HCT116 (cell line): ENCODE data around the gene NPHS1. TPM values are rescaled to one million over a fixed set of nuclear protein-coding genes. Genes with fewer than 3 reads are reported as not detected.

Source experiments
- ATAC-seq: fragments of 200-7000 bp; cut with Tn5 transposase; 2 replicates; pipeline ENCODE4 v1.9.1; 2020; ENCODE audit warnings: mild to moderate bottlenecking, moderate library complexity
- BruUV-seq: library from RNA; stranded (reverse); fragments of 400-500 nt; replicated peaks from 2 replicates; lab custom pipeline; 2021; lab: Mats Ljungman, UMichigan
- CTCF ChIA-PET: fragments of 300-600 bp; sonication (Branson Sonifier 250); formaldehyde crosslinking; loops from one replicate; lab custom pipeline; 2021; ENCODE audit warnings: antibody characterized with exemption; lab: Charles Lee
- POLR2A ChIA-PET: fragments of 300-600, 350-600 bp; sonication (Branson Sonifier 250); formaldehyde crosslinking; loops from one replicate; lab custom pipeline; 2021; ENCODE audit warnings: antibody characterized with exemption; lab: Charles Lee
- RAD21 ChIA-PET, 2 experiments: fragments of 300-600 bp; sonication (Branson Sonifier 250); formaldehyde crosslinking; loops; one replicate each; lab custom pipeline; 2023; ENCODE audit warnings: low total read pairs in 2 of 2; ENCODE audit not compliant: uncharacterized antibody in 2 of 2, unreplicated experiment in 2 of 2, low non-redundant PET in 1 of 2; lab: Charles Lee
- DNase-seq: peaks from one replicate; pipeline ENCODE4 v3.0.0-alpha.2; 2010; ENCODE audit warnings: low read depth, low spot score
- H2AFZ ChIP-seq: fragments of 200-600 bp; shearing (Covaris generic), sonication (generic); 2 replicates; pipeline ENCODE4 v1.6.1; 2017; ENCODE audit warnings: low read depth, mixed run types, mixed read lengths, antibody characterized with exemption, low read length; ENCODE audit not compliant: poor library complexity, severe bottlenecking
- H3K27ac ChIP-seq: 2 replicates; pipeline ENCODE4 v1.5.1; 2012; ENCODE audit warnings: low read depth, low read length
- H3K27me3 ChIP-seq: fragments of 200-600 bp; sonication (generic); 2 replicates; pipeline ENCODE4 v1.6.1; 2016; ENCODE audit warnings: mixed run types, low read length, mixed read lengths; ENCODE audit not compliant: insufficient read depth
- H3K36me3 ChIP-seq, 2 experiments: fragments of 200-500 bp in 1 of 2; fragments of 200-600 bp in 1 of 2; sonication (Bioruptor generic) in 1 of 2; sonication (generic) in 1 of 2; 2 replicates each; pipeline versions ENCODE4 v1.5.1 to v1.6.1; 2014 to 2016; ENCODE audit warnings: low read length in 2 of 2, inconsistent platforms in 1 of 2, mixed read lengths in 1 of 2, mixed run types in 1 of 2; ENCODE audit not compliant: insufficient read depth in 2 of 2, control insufficient read depth in 1 of 2
- H3K4me1 ChIP-seq, 2 experiments: fragments of 200-600 bp in 1 of 2; sonication (generic) in 1 of 2; 2 replicates each; pipeline versions ENCODE4 v1.5.1 to v1.6.1; 2012 to 2017; ENCODE audit warnings: low read length in 2 of 2, inconsistent platforms in 1 of 2, mild to moderate bottlenecking in 1 of 2, mixed read lengths in 1 of 2, mixed run types in 1 of 2, moderate library complexity in 1 of 2; ENCODE audit not compliant: insufficient read depth in 2 of 2, control insufficient read depth in 1 of 2
- H3K4me2 ChIP-seq: fragments of 200-600 bp; sonication (generic); 2 replicates; pipeline ENCODE4 v1.6.1; 2017; ENCODE audit warnings: mixed run types, low read length, mixed read lengths
- H3K4me3 ChIP-seq, 2 experiments: fragments of 200-600 bp in 1 of 2; sonication (generic) in 1 of 2; replicated peaks in 1 of 2; 2 replicates each; pipeline ENCODE4 v1.5.1; 2011 to 2016; ENCODE audit warnings: low read length in 2 of 2, control low read depth in 1 of 2, low read depth in 1 of 2, mild to moderate bottlenecking in 1 of 2, mixed read lengths in 1 of 2, mixed run types in 1 of 2
- H3K79me2 ChIP-seq: fragments of 200-600 bp; sonication (generic); 2 replicates; pipeline ENCODE4 v1.6.1; 2017; ENCODE audit warnings: mild to moderate bottlenecking, mixed run types, low read length, moderate library complexity, mixed read lengths; ENCODE audit not compliant: insufficient read depth
- H3K9ac ChIP-seq: fragments of 200-600 bp; sonication (generic); 2 replicates; pipeline ENCODE4 v1.6.1; 2016; ENCODE audit warnings: low read length, mixed read lengths
- H3K9me2 ChIP-seq: fragments of 200-600 bp; sonication (generic), shearing (Covaris generic); 2 replicates; pipeline ENCODE4 v1.6.1; 2017; ENCODE audit warnings: mixed run types, mild to moderate bottlenecking, moderate library complexity; ENCODE audit not compliant: insufficient read depth
- H3K9me3 ChIP-seq, 2 experiments: fragments of 200-500 bp in 1 of 2; fragments of 200-600 bp in 1 of 2; sonication (Bioruptor generic) in 1 of 2; sonication (generic) in 1 of 2; 2 replicates each; pipeline ENCODE4 v1.6.1; 2014 to 2017; ENCODE audit warnings: low read length in 2 of 2, mixed read lengths in 2 of 2, inconsistent platforms in 1 of 2, low read depth in 1 of 2, mild to moderate bottlenecking in 1 of 2, mixed run types in 1 of 2, moderate library complexity in 1 of 2; ENCODE audit not compliant: control insufficient read depth in 1 of 2, insufficient read depth in 1 of 2
- H4K20me1 ChIP-seq: fragments of 200-600 bp; sonication (generic), shearing (Covaris generic); 2 replicates; pipeline ENCODE4 v1.6.1; 2017; ENCODE audit warnings: mixed run types, mild to moderate bottlenecking, moderate library complexity; ENCODE audit not compliant: insufficient read depth
- CBX3 ChIP-seq: IDR thresholded peaks from 2 replicates; pipeline ENCODE4 v1.6.1; 2012; ENCODE audit warnings: low read depth
- CEBPB ChIP-seq: IDR thresholded peaks from 2 replicates; pipeline ENCODE4 v1.6.1; 2012; ENCODE audit warnings: low read depth
- EZH2 ChIP-seq: fragments of 200-600 bp; sonication (generic); IDR thresholded peaks from 2 replicates; pipeline ENCODE4 v1.6.1; 2017; ENCODE audit warnings: antibody characterized with exemption, mixed run types
- FOSL1 ChIP-seq: IDR thresholded peaks from 2 replicates; pipeline ENCODE4 v1.6.1; 2012; ENCODE audit warnings: low read depth
- JUND ChIP-seq: IDR thresholded peaks from 2 replicates; pipeline ENCODE4 v1.6.1; 2012
- POLR2A ChIP-seq: IDR thresholded peaks from 2 replicates; pipeline ENCODE4 v1.7.0; 2011; ENCODE audit warnings: borderline replicate concordance; ENCODE audit not compliant: insufficient read depth, insufficient read length; ENCODE audit errors: extremely low read depth
- POLR2AphosphoS5 ChIP-seq: IDR thresholded peaks from 2 replicates; pipeline ENCODE4 v1.6.1; 2011; ENCODE audit warnings: mild to moderate bottlenecking, low read depth, low read length, moderate library complexity
- RAD21 ChIP-seq: IDR thresholded peaks from 2 replicates; pipeline ENCODE4 v1.6.1; 2012; ENCODE audit warnings: low read depth, mild to moderate bottlenecking
- SP1 ChIP-seq: IDR thresholded peaks from 2 replicates; pipeline ENCODE4 v1.6.1; 2012; ENCODE audit warnings: low read depth
- ZFX ChIP-seq: fragments of 450-650 bp; IDR thresholded peaks from 2 replicates; pipeline ENCODE4 v1.6.1; 2017
- ZNF274 ChIP-seq: fragments of 200-500 bp; sonication (Bioruptor generic); IDR thresholded peaks from 2 replicates; pipeline ENCODE4 v1.6.1; 2014; ENCODE audit warnings: mild to moderate bottlenecking, low read depth, low read length, inconsistent platforms
- intact Hi-C: fragments of 100-400 bp; cut with micrococcal nuclease; formaldehyde crosslinking; loops from 2 replicates; pipeline ENCODE4 v1.10.0; 2022
- total RNA-seq: library from RNA; stranded (reverse); gene quantifications from one replicate; pipeline ENCODE4 v1.2.1, GENCODE V29; 2021; ENCODE audit not compliant: unreplicated experiment
- TF ChIP-seq, protein P1 (sequence below): IDR thresholded peaks from 2 replicates; pipeline ENCODE4 v1.6.1; 2012; ENCODE audit warnings: low read depth
- TF ChIP-seq, protein P2 (sequence below): IDR thresholded peaks from 2 replicates; pipeline ENCODE4 v1.6.1; 2011; ENCODE audit warnings: mild to moderate bottlenecking, low read length, moderate library complexity; ENCODE audit not compliant: insufficient replicate concordance; ENCODE audit errors: extremely low read depth

Gene NPHS1
- total RNA-seq, 1 experiment from 2014 or later, result 0.57 TPM

DNA sequence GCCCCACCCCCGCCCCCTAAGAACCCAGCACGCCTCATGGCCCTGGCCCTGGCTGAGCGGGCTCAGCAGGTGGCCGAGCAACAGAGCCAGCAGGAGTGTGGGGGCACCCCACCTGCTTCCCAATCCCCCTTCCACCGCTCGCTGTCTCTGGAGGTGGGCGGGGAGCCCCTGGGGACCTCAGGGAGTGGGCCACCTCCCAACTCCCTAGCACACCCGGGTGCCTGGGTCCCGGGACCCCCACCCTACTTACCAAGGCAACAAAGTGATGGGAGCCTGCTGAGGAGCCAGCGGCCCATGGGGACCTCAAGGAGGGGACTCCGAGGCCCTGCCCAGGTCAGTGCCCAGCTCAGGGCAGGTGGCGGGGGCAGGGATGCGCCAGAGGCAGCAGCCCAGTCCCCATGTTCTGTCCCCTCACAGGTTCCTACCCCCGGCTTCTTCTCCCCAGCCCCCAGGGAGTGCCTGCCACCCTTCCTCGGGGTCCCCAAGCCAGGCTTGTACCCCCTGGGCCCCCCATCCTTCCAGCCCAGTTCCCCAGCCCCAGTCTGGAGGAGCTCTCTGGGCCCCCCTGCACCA, 65.0 kb downstream of the NPHS1 start:
- BruUV-seq, result no TSS peak
- Histone ChIP-seq H3K4me1 (no peaks in the 10 kb centered on the region), H3K36me3 (0 out of 4 replicates have a peak, but pooled peaks cover 0 to 2% of the 10 kb centered on the region in 2 experiments), H3K4me2 (no peak overlapping the region), H3K79me2 (no peaks in the 10 kb centered on the region), H2AFZ (no peak overlapping the region), H3K27me3 (no peaks in the 10 kb centered on the region), H3K9me2 (no peaks in the 10 kb centered on the region), H3K9ac (no peak overlapping the region), H3K4me3 (no peak overlapping the region), H3K9me3 (no peaks in the 10 kb centered on the region), H4K20me1 (no peaks in the 10 kb centered on the region), H3K27ac (no peak overlapping the region)
- ChIA-PET CTCF (no interaction called here), POLR2A (interaction anchor here (1.0 kb wide), 1 partner anchor 39 kb away, joined by 3 read pairs; the partner anchor contains the start of gene LIN37), RAD21 (no interaction called here)
- ATAC-seq, result no peak
- intact Hi-C loops, result no loop called here
- TF ChIP-seq CEBPB, result no peak
- TF ChIP-seq FOSL1, result no peak
- TF ChIP-seq ZFX, result no peak
- TF ChIP-seq POLR2AphosphoS5, result no peak
- no peak for TF ChIP-seq EZH2
- TF ChIP-seq POLR2A, result no peak
- TF ChIP-seq RAD21, result no peak
- TF ChIP-seq CBX3, result no peak
- TF ChIP-seq, protein P1, sequence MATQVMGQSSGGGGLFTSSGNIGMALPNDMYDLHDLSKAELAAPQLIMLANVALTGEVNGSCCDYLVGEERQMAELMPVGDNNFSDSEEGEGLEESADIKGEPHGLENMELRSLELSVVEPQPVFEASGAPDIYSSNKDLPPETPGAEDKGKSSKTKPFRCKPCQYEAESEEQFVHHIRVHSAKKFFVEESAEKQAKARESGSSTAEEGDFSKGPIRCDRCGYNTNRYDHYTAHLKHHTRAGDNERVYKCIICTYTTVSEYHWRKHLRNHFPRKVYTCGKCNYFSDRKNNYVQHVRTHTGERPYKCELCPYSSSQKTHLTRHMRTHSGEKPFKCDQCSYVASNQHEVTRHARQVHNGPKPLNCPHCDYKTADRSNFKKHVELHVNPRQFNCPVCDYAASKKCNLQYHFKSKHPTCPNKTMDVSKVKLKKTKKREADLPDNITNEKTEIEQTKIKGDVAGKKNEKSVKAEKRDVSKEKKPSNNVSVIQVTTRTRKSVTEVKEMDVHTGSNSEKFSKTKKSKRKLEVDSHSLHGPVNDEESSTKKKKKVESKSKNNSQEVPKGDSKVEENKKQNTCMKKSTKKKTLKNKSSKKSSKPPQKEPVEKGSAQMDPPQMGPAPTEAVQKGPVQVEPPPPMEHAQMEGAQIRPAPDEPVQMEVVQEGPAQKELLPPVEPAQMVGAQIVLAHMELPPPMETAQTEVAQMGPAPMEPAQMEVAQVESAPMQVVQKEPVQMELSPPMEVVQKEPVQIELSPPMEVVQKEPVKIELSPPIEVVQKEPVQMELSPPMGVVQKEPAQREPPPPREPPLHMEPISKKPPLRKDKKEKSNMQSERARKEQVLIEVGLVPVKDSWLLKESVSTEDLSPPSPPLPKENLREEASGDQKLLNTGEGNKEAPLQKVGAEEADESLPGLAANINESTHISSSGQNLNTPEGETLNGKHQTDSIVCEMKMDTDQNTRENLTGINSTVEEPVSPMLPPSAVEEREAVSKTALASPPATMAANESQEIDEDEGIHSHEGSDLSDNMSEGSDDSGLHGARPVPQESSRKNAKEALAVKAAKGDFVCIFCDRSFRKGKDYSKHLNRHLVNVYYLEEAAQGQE, result no peak
- TF ChIP-seq, protein P2, sequence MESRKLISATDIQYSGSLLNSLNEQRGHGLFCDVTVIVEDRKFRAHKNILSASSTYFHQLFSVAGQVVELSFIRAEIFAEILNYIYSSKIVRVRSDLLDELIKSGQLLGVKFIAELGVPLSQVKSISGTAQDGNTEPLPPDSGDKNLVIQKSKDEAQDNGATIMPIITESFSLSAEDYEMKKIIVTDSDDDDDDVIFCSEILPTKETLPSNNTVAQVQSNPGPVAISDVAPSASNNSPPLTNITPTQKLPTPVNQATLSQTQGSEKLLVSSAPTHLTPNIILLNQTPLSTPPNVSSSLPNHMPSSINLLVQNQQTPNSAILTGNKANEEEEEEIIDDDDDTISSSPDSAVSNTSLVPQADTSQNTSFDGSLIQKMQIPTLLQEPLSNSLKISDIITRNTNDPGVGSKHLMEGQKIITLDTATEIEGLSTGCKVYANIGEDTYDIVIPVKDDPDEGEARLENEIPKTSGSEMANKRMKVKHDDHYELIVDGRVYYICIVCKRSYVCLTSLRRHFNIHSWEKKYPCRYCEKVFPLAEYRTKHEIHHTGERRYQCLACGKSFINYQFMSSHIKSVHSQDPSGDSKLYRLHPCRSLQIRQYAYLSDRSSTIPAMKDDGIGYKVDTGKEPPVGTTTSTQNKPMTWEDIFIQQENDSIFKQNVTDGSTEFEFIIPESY, result no peak
- no peak for TF ChIP-seq JUND
- no peak for TF ChIP-seq ZNF274
- TF ChIP-seq SP1, result no peak
- no peak for DNase-seq
